SU-DHL-6 (cell line): ENCODE data around the gene CACNB2.

Source experiments
- H2AFZ ChIP-seq: fragments of 200-600 bp; sonication (generic); 2 replicates; pipeline ENCODE4 v1.6.1; 2014; ENCODE audit warnings: low read depth, mild to moderate bottlenecking, moderate library complexity, mixed read lengths, antibody characterized with exemption, low read length; ENCODE audit not compliant: severe bottlenecking
- H3F3A ChIP-seq: fragments of 200-600 bp; shearing (Covaris generic); 2 replicates; pipeline ENCODE4 v1.6.0; 2016; ENCODE audit warnings: antibody characterized with exemption, mild to moderate bottlenecking; ENCODE audit not compliant: insufficient read depth
- H3K27ac ChIP-seq: fragments of 200-600 bp; sonication (generic); 2 replicates; pipeline ENCODE4 v1.5.1; 2016; ENCODE audit warnings: low read depth, mild to moderate bottlenecking, low read length, moderate library complexity, mixed read lengths
- H3K27me3 ChIP-seq: fragments of 200-600 bp; sonication (generic), shearing (Covaris generic); 2 replicates; pipeline ENCODE4 v1.6.0; 2014; ENCODE audit warnings: mild to moderate bottlenecking, low read length
- H3K36me3 ChIP-seq: fragments of 200-600 bp; sonication (generic); 2 replicates; pipeline ENCODE4 v1.6.1; 2014; ENCODE audit warnings: mild to moderate bottlenecking, low read length, mixed read lengths
- H3K4me2 ChIP-seq: fragments of 300-600, 200-600 bp; shearing (Covaris generic), sonication (generic); 2 replicates; pipeline ENCODE4 v1.6.0; 2014; ENCODE audit warnings: low read length, low read depth, mild to moderate bottlenecking; ENCODE audit not compliant: poor library complexity, severe bottlenecking
- H3K4me3 ChIP-seq: fragments of 200-600 bp; sonication (generic); 2 replicates; pipeline ENCODE4 v1.5.1; 2014; ENCODE audit warnings: antibody characterized with exemption, low read length, mild to moderate bottlenecking, mixed read lengths; ENCODE audit not compliant: insufficient read depth, poor library complexity, severe bottlenecking
- H3K79me2 ChIP-seq: fragments of 200-600 bp; sonication (generic); 2 replicates; pipeline ENCODE4 v1.6.1; 2014; ENCODE audit warnings: mild to moderate bottlenecking, low read length, moderate library complexity; ENCODE audit not compliant: insufficient read depth
- H3K9ac ChIP-seq: fragments of 200-600 bp; sonication (generic); 2 replicates; pipeline ENCODE4 v1.7.0; 2014; ENCODE audit warnings: mild to moderate bottlenecking, low read length
- H3K9me2 ChIP-seq: fragments of 200-600 bp; sonication (generic); replicated peaks from 2 replicates; pipeline ENCODE4 v1.6.1; 2014; ENCODE audit warnings: low read length; ENCODE audit not compliant: insufficient read depth
- H3K9me3 ChIP-seq: fragments of 200-600 bp; sonication (generic); 2 replicates; pipeline ENCODE4 v1.6.1; 2014; ENCODE audit warnings: low read length, mixed read lengths; ENCODE audit not compliant: insufficient read depth
- H4K20me1 ChIP-seq: fragments of 200-600 bp; sonication (generic); 2 replicates; pipeline ENCODE4 v1.6.1; 2014; ENCODE audit warnings: low read depth, mild to moderate bottlenecking, antibody characterized with exemption, low read length, moderate library complexity, mixed read lengths
- EZH2phosphoT487 ChIP-seq: fragments of 200-600 bp; sonication (generic), shearing (Covaris generic); conservative IDR thresholded peaks from 2 replicates; pipeline ENCODE4 v1.6.1; 2018; ENCODE audit warnings: mild to moderate bottlenecking, antibody characterized with exemption, low read length, moderate library complexity, mixed read lengths
- TF ChIP-seq, protein P1 (sequence below): fragments of 200-600 bp; sonication (generic); IDR thresholded peaks from one replicate; pipeline ENCODE4 v1.5.1; 2017; ENCODE audit warnings: antibody characterized with exemption, mild to moderate bottlenecking, low read length, moderate library complexity; ENCODE audit not compliant: insufficient read depth, poor library complexity, severe bottlenecking

CACNB2 gene

GRCh38 chr10:18501198-18501597 is 361.0 kb downstream of the CACNB2 start:
- Histone ChIP-seq H3K9me3 (no peaks in the 10 kb centered on the region), H3K27ac (no peak overlapping the region), H3K4me3 (no peak overlapping the region), H3K9ac (no peak overlapping the region), H3K4me2 (no peak overlapping the region), H3K27me3 (no peaks in the 10 kb centered on the region), H3K9me2 (no peaks in the 10 kb centered on the region), H3F3A (no peaks in the 10 kb centered on the region), H3K36me3 (no peaks in the 10 kb centered on the region), H3K79me2 (no peaks in the 10 kb centered on the region), H4K20me1 (no peaks in the 10 kb centered on the region), H2AFZ (no peak overlapping the region)
- TF ChIP-seq, protein P1, sequence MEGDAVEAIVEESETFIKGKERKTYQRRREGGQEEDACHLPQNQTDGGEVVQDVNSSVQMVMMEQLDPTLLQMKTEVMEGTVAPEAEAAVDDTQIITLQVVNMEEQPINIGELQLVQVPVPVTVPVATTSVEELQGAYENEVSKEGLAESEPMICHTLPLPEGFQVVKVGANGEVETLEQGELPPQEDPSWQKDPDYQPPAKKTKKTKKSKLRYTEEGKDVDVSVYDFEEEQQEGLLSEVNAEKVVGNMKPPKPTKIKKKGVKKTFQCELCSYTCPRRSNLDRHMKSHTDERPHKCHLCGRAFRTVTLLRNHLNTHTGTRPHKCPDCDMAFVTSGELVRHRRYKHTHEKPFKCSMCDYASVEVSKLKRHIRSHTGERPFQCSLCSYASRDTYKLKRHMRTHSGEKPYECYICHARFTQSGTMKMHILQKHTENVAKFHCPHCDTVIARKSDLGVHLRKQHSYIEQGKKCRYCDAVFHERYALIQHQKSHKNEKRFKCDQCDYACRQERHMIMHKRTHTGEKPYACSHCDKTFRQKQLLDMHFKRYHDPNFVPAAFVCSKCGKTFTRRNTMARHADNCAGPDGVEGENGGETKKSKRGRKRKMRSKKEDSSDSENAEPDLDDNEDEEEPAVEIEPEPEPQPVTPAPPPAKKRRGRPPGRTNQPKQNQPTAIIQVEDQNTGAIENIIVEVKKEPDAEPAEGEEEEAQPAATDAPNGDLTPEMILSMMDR = no peak
- TF ChIP-seq EZH2phosphoT487 = no peak

- Histone ChIP-seq H2AFZ (no peak overlapping the region), H3F3A (no peaks in the 10 kb centered on the region), H3K4me3 (no peak overlapping the region), H3K79me2 (no peaks in the 10 kb centered on the region), H3K36me3 (no peaks in the 10 kb centered on the region), H3K9me2 (no peaks in the 10 kb centered on the region), H3K4me2 (no peak overlapping the region), H3K9me3 (no peaks in the 10 kb centered on the region), H3K27me3 (no peaks in the 10 kb centered on the region), H3K9ac (no peak overlapping the region), H3K27ac (no peak overlapping the region), H4K20me1 (no peaks in the 10 kb centered on the region)
- TF ChIP-seq, protein P1 = no peak
- TF ChIP-seq EZH2phosphoT487 = no peak
Observed at GRCh38 chr10:18501629-18502028, 361.4 kb downstream of the CACNB2 start.

- no peaks in the 10 kb centered on the region for H3K79me2 ChIP-seq
- H4K20me1 ChIP-seq = no peaks in the 10 kb centered on the region
- H3K36me3 ChIP-seq = no peaks in the 10 kb centered on the region
- no peak overlapping the region for H2AFZ ChIP-seq
- H3K4me2 ChIP-seq = no peak overlapping the region
- H3F3A ChIP-seq = no peaks in the 10 kb centered on the region
- no peak overlapping the region for H3K27ac ChIP-seq
- no peaks in the 10 kb centered on the region for H3K9me3 ChIP-seq
- no peak overlapping the region for H3K4me3 ChIP-seq
- no peaks in the 10 kb centered on the region for H3K9me2 ChIP-seq
- H3K9ac ChIP-seq = no peak overlapping the region
- no peak for TF ChIP-seq EZH2phosphoT487
- TF ChIP-seq, protein P1 = no peak
- no peaks in the 10 kb centered on the region for H3K27me3 ChIP-seq
Observed at GRCh38 chr10:18504161-18504560, 363.9 kb downstream of the CACNB2 start.
